ENCODE measurements around the gene SMYD3.

GRCh38 chr1:246462986-246463385, 44.1 kb downstream of the SMYD3 start:
- no peak for TF ChIP-seq CTCF (IDR thresholded peaks at IDR 0.05)
- TF ChIP-seq POLR2A (IDR thresholded peaks at IDR 0.05) = no peak
